Spinal cord (tissue), 10 donors: ENCODE data around the gene RFTN1. TPM values are rescaled to one million over a fixed set of nuclear protein-coding genes. Genes with fewer than 3 reads are reported as not detected.
A peak's percentile ranks its signal among the peaks of the same experiment; 100 is the strongest.

Experiments used
- DNase-seq, 6 donors: peaks; one replicate each; pipeline versions ENCODE4 v3.0.0 to v3.0.0-alpha.2; 2013 to 2015; ENCODE audit warnings: low spot score in 6 of 6, low read depth in 4 of 6
- H3K27ac ChIP-seq: one replicate; pipeline ENCODE4 v1.5.1; 2013; ENCODE audit warnings: low read depth, low read length, control low read depth
- H3K27me3 ChIP-seq: one replicate; pipeline ENCODE4 v1.6.1; 2013; ENCODE audit warnings: low read length; ENCODE audit not compliant: control insufficient read depth, insufficient read depth
- H3K36me3 ChIP-seq: one replicate; pipeline ENCODE4 v1.6.1; 2013; ENCODE audit warnings: low read length; ENCODE audit not compliant: control insufficient read depth, insufficient read depth
- H3K4me1 ChIP-seq: one replicate; pipeline ENCODE4 v1.6.1; 2013; ENCODE audit warnings: low read length; ENCODE audit not compliant: control insufficient read depth, insufficient read depth
- H3K4me3 ChIP-seq: one replicate; pipeline ENCODE4 v1.5.1; 2013; ENCODE audit warnings: low read depth, low read length, control low read depth
- H3K9me3 ChIP-seq: one replicate; pipeline ENCODE4 v1.6.1; 2013; ENCODE audit warnings: low read length; ENCODE audit not compliant: control insufficient read depth, insufficient read depth
- WGBS: methylation state at CpG from one replicate; pipeline ENCODE4 v1.1.5; 2013; ENCODE audit warnings: missing lambda C conversion rate; ENCODE audit not compliant: insufficient coverage; 5-methylcytosine and 5-hydroxymethylcytosine counted together
- polyA plus RNA-seq, 2 donors: library from polyadenylated mRNA; unstranded; fragments of 120-200 nt; gene quantifications; one replicate each; pipeline ENCODE4 v1.2.1, GENCODE V29; 2013; ENCODE audit not compliant: insufficient read length in 2 of 2
- total RNA-seq, 2 donors: library from RNA; depleted of rRNA in 1 of 2; stranded (reverse); fragments of 120-200 nt in 1 of 2; fragments of >200 nt in 1 of 2; gene quantifications; one replicate each; pipeline versions ENCODE4 v1.2.3 to v1.2.4, GENCODE V29; 2013 to 2014
- donor health status: healthy.

RFTN1 gene
- total and polyA plus RNA-seq, 4 donors, result 15.6 to 26.8 (median 25.7) TPM

- Histone ChIP-seq H3K36me3 (no peaks in the 10 kb centered on the region), H3K4me3 (no peak overlapping the region), H3K4me1 (no peaks in the 10 kb centered on the region), H3K27ac (no peak overlapping the region), H3K27me3 (no peaks in the 10 kb centered on the region), H3K9me3 (no peaks in the 10 kb centered on the region)
- WGBS, result 95% methylated on average over 3 of the region's 5 CpGs
- DNase-seq, result no peak
These were observed 162.7 kb downstream of the RFTN1 start for GRCh38 chr3:16350597-16351318.

- Histone ChIP-seq H3K9me3 (no peaks in the 10 kb centered on the region), H3K27ac (no peak overlapping the region), H3K4me1 (no peaks in the 10 kb centered on the region), H3K27me3 (no peaks in the 10 kb centered on the region), H3K36me3 (no peaks in the 10 kb centered on the region), H3K4me3 (no peak overlapping the region)
- DNase-seq, result no peak
- WGBS, result no CpG with 5 or more reads among the region's 2 CpGs
These were observed 163.4 kb downstream of the RFTN1 start for GRCh38 chr3:16349986-16350596.

GRCh38 chr3:16347548-16347947, 166.0 kb downstream of the RFTN1 start:
- Histone ChIP-seq H3K4me3 (no peak overlapping the region), H3K9me3 (no peaks in the 10 kb centered on the region), H3K27ac (no peak overlapping the region), H3K36me3 (no peaks in the 10 kb centered on the region), H3K27me3 (no peaks in the 10 kb centered on the region), H3K4me1 (no peaks in the 10 kb centered on the region)
- DNase-seq, result no peak
- WGBS, result 100% methylated on average over 3 of the region's 4 CpGs

- Histone ChIP-seq H3K27ac (no peak overlapping the region), H3K9me3 (no peaks in the 10 kb centered on the region), H3K4me1 (no peaks in the 10 kb centered on the region), H3K36me3 (no peaks in the 10 kb centered on the region), H3K27me3 (no peaks in the 10 kb centered on the region), H3K4me3 (no peak overlapping the region)
- no peak for DNase-seq
- WGBS, result 98% methylated on average over 7 of the region's 7 CpGs
These were observed 167.0 kb downstream of the RFTN1 start for GRCh38 chr3:16346413-16347081.

- Histone ChIP-seq H3K9me3 (no peaks in the 10 kb centered on the region), H3K27me3 (no peaks in the 10 kb centered on the region), H3K4me3 (no peak overlapping the region), H3K4me1 (no peaks in the 10 kb centered on the region), H3K36me3 (peaks cover 1% of the 10 kb centered on the region), H3K27ac (no peak overlapping the region)
- DNase-seq, result no peak
- no CpG with 5 or more reads among the region's 1 CpG for WGBS
These were observed 170.4 kb downstream of the RFTN1 start for GRCh38 chr3:16343101-16343500.

GRCh38 chr3:16338999-16339398, 174.5 kb downstream of the RFTN1 start:
- Histone ChIP-seq H3K27me3 (no peaks in the 10 kb centered on the region), H3K4me1 (peaks cover 9% of the 10 kb centered on the region), H3K4me3 (no peak overlapping the region), H3K36me3 (peaks cover 7% of the 10 kb centered on the region), H3K27ac (no peak overlapping the region), H3K9me3 (no peaks in the 10 kb centered on the region)
- no CpG with 5 or more reads among the region's 1 CpG for WGBS
- DNase-seq, result peak in 2 of 6 donors; percentile 48 to 63

- Histone ChIP-seq H3K4me1 (peaks cover 9% of the 10 kb centered on the region), H3K9me3 (no peaks in the 10 kb centered on the region), H3K27me3 (no peaks in the 10 kb centered on the region), H3K4me3 (no peak overlapping the region), H3K36me3 (peaks cover 7% of the 10 kb centered on the region), H3K27ac (no peak overlapping the region)
- 92% methylated on average over 12 of the region's 15 CpGs for WGBS
- DNase-seq, result no peak
These were observed 175.5 kb downstream of the RFTN1 start for GRCh38 chr3:16337856-16338540.

GRCh38 chr3:16336825-16337224, 176.7 kb downstream of the RFTN1 start:
- Histone ChIP-seq H3K36me3 (peaks cover 7% of the 10 kb centered on the region), H3K4me3 (no peak overlapping the region), H3K9me3 (no peaks in the 10 kb centered on the region), H3K27me3 (no peaks in the 10 kb centered on the region), H3K4me1 (peaks cover 9% of the 10 kb centered on the region), H3K27ac (no peak overlapping the region)
- 100% methylated on average over 4 of the region's 6 CpGs for WGBS
- DNase-seq, result no peak

GRCh38 chr3:16335772-16336645, 177.5 kb downstream of the RFTN1 start:
- 89% methylated on average over 8 of the region's 14 CpGs for WGBS
- H3K27me3 ChIP-seq, result no peaks in the 10 kb centered on the region
- peaks cover 5% of the 10 kb centered on the region for H3K9me3 ChIP-seq
- H3K27ac ChIP-seq, result no peak overlapping the region
- DNase-seq, result no peak
- H3K4me1 ChIP-seq, result peaks cover 9% of the 10 kb centered on the region
- H3K4me3 ChIP-seq, result no peak overlapping the region
- H3K36me3 ChIP-seq, result peaks cover 7% of the 10 kb centered on the region
